ENCODE results near the gene TNIP3. TPM values are rescaled to one million over a fixed set of nuclear protein-coding genes. Genes with fewer than 3 reads are reported as not detected.

The TNIP3 gene
- total RNA-seq, 2 donors from 2014 or later, result not detected

DNA sequence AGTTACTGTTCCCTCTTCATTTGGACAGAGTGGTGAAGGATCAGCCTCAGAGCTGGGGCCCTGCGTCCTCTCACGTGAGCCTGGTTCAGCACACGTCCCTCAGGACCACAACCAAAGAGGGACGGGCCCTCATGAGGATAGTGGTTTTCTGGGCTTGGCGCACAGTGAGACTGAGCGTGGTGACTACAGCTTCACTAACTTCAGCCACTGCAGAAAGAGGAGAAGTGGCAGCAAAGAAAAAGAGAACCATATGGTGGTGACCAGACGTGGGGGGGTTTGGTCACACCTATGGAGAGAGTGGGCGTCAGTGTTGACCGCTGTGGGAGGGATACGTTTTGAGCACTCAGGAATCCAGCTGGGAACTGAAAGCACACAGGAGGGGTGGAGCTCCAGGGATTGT, 21.8 kb upstream of the TNIP3 start:
- TF ChIP-seq POLR2A (IDR thresholded peaks at IDR 0.05), result no peak
- TF ChIP-seq, protein P1, sequence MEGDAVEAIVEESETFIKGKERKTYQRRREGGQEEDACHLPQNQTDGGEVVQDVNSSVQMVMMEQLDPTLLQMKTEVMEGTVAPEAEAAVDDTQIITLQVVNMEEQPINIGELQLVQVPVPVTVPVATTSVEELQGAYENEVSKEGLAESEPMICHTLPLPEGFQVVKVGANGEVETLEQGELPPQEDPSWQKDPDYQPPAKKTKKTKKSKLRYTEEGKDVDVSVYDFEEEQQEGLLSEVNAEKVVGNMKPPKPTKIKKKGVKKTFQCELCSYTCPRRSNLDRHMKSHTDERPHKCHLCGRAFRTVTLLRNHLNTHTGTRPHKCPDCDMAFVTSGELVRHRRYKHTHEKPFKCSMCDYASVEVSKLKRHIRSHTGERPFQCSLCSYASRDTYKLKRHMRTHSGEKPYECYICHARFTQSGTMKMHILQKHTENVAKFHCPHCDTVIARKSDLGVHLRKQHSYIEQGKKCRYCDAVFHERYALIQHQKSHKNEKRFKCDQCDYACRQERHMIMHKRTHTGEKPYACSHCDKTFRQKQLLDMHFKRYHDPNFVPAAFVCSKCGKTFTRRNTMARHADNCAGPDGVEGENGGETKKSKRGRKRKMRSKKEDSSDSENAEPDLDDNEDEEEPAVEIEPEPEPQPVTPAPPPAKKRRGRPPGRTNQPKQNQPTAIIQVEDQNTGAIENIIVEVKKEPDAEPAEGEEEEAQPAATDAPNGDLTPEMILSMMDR (IDR thresholded peaks at IDR 0.05), result no peak
- no peak for DNase-seq
- H3K4me1 ChIP-seq, result no peaks in the 10 kb centered on the region
- H3K4me3 ChIP-seq, result no peak overlapping the region
- no peaks in the 10 kb centered on the region for H3K36me3 ChIP-seq (replicated peaks in 1 of 2; ENCODE audit: insufficient read depth in 1 of 2, low read depth in 2 of 2)
- 77 to 86% methylated on average over 10 of the region's 10 CpGs for WGBS, 2 donors
- no peaks in the 10 kb centered on the region for H3K27me3 ChIP-seq
- H3K9me3 ChIP-seq, result no peaks in the 10 kb centered on the region
- no peak for ATAC-seq
- intact Hi-C loops (cut with DNase I), result no loop called here
- no peak overlapping the region for H3K27ac ChIP-seq

- WGBS, 2 donors, result 91 to 93% methylated on average over 1 of the region's 1 CpG
- no peak overlapping the region for H3K4me3 ChIP-seq
- no peak overlapping the region for H3K27ac ChIP-seq
- no peak for TF ChIP-seq POLR2A (IDR thresholded peaks at IDR 0.05)
- TF ChIP-seq, protein P1 (IDR thresholded peaks at IDR 0.05), result no peak
- intact Hi-C loops (cut with DNase I), result no loop called here
- DNase-seq (no peak), ATAC-seq (no peak)
- no peaks in the 10 kb centered on the region for H3K9me3 ChIP-seq
- no peaks in the 10 kb centered on the region for H3K4me1 ChIP-seq
- no peaks in the 10 kb centered on the region for H3K36me3 ChIP-seq (replicated peaks in 1 of 2; ENCODE audit: insufficient read depth in 1 of 2, low read depth in 2 of 2)
- H3K27me3 ChIP-seq, result no peaks in the 10 kb centered on the region
Measured at GRCh38 chr4:121183989-121184388, 19.9 kb upstream of the TNIP3 start.

DNA sequence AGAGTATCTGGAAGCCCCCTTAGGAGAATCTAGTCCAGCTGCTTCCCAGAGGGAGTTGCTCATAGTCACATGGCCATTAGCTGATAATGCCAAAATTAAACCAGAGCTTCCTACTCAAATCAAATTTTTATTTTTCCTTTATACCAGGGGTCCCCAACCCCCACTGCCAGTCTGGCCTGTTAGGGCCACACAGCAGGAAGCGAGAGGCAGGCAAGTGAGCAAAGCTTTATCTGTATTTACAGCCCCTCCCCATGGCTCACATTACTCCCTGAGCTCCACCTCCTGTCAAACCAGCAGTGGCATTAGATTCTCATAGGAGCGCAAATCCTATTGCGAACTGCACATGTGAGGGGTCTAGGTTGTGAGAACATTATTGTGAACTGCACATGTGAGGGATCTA, 19.2 kb upstream of the TNIP3 start:
- intact Hi-C loops (cut with DNase I), result no loop called here
- 78 to 87% methylated on average over 3 of the region's 3 CpGs for WGBS, 2 donors
- no peak overlapping the region for H3K4me3 ChIP-seq
- H3K4me1 ChIP-seq, result no peaks in the 10 kb centered on the region
- H3K27ac ChIP-seq, result no peak overlapping the region
- no peaks in the 10 kb centered on the region for H3K27me3 ChIP-seq
- TF ChIP-seq, protein P1 (IDR thresholded peaks at IDR 0.05), result no peak
- TF ChIP-seq POLR2A (IDR thresholded peaks at IDR 0.05), result no peak
- ATAC-seq (no peak), DNase-seq (no peak)
- H3K9me3 ChIP-seq, result no peaks in the 10 kb centered on the region
- H3K36me3 ChIP-seq (replicated peaks in 1 of 2; ENCODE audit: insufficient read depth in 1 of 2, low read depth in 2 of 2), result no peaks in the 10 kb centered on the region

- no peak overlapping the region for H3K4me3 ChIP-seq
- DNase-seq, result no peak
- no peaks in the 10 kb centered on the region for H3K9me3 ChIP-seq
- H3K36me3 ChIP-seq (replicated peaks in 1 of 2; ENCODE audit: insufficient read depth in 1 of 2, low read depth in 2 of 2), result no peaks in the 10 kb centered on the region
- H3K27ac ChIP-seq, result no peak overlapping the region
- ATAC-seq, result no peak
- TF ChIP-seq, protein P1 (IDR thresholded peaks at IDR 0.05), result no peak
- 37 to 45% methylated on average over 3 of the region's 3 CpGs for WGBS, 2 donors
- no peaks in the 10 kb centered on the region for H3K4me1 ChIP-seq
- H3K27me3 ChIP-seq, result no peaks in the 10 kb centered on the region
- intact Hi-C loops (cut with DNase I), result no loop called here
Measured at GRCh38 chr4:121182296-121182695, 18.2 kb upstream of the TNIP3 start.

DNA sequence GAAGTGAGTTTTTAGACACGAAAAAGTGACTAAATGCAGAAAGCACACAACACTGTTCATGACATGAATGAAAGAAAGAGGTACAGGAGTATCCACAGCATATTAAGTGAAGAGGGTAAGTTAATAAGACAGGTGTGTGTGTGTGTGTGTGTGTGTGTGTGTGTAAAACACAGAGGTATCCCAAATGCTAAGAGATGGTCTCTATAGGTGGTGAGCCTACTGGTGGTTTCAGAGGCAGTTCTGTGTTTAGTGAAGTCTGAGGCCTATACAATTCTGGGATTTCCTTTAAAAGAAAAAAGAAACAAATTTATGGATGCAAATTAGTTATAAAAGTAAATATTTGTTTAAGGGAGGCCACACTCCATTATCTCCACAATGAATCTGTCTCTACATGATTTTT, 17.4 kb upstream of the TNIP3 start:
- H3K27me3 ChIP-seq, result no peaks in the 10 kb centered on the region
- no peak overlapping the region for H3K4me3 ChIP-seq
- WGBS, 2 donors, result 75 to 79% methylated on average over 1 of the region's 1 CpG
- no peak for ATAC-seq
- H3K4me1 ChIP-seq, result no peaks in the 10 kb centered on the region
- no peak for TF ChIP-seq POLR2A (IDR thresholded peaks at IDR 0.05)
- TF ChIP-seq, protein P1 (IDR thresholded peaks at IDR 0.05), result no peak
- no peak for DNase-seq
- H3K27ac ChIP-seq, result no peak overlapping the region
- no peaks in the 10 kb centered on the region for H3K36me3 ChIP-seq (replicated peaks in 1 of 2; ENCODE audit: insufficient read depth in 1 of 2, low read depth in 2 of 2)
- intact Hi-C loops (cut with DNase I), result no loop called here
- no peaks in the 10 kb centered on the region for H3K9me3 ChIP-seq
